H1 (cell line): ENCODE measurements around the gene USP49. TPM values are rescaled to one million over a fixed set of nuclear protein-coding genes. Genes with fewer than 3 reads are reported as not detected.

Experiments used
- KDM5A ChIP-seq: fragments of 200-600 bp; IDR thresholded peaks from 2 replicates; pipeline ENCODE4 v1.7.1; 2012; ENCODE audit warnings: mild to moderate bottlenecking, low read length, inconsistent platforms, mixed read lengths
- SAP30 ChIP-seq: fragments of 300-600 bp; sonication (generic); IDR thresholded peaks from 2 replicates; pipeline ENCODE4 v1.7.1; 2012; ENCODE audit warnings: low read length, moderate library complexity, mild to moderate bottlenecking, inconsistent platforms; ENCODE audit not compliant: insufficient read depth, insufficient replicate concordance
- YY1 ChIP-seq: IDR thresholded peaks from 2 replicates; pipeline ENCODE4 v1.6.1; 2011; ENCODE audit warnings: low read depth, mild to moderate bottlenecking, low read length
- polyA plus RNA-seq, 7 experiments: library from polyadenylated mRNA; depleted of rRNA in 3 of 7; stranded (reverse) in 5 of 7; unstranded in 2 of 7; fragments of >200 nt in 5 of 7; fragments of 200-250 nt in 2 of 7; gene quantifications; 1 replicate in 5 of 7; 2 replicates in 1 of 7; 4 replicates in 1 of 7; pipeline versions ENCODE4 v1.2.1 to v1.2.3, GENCODE V29; 2011 to 2013; ENCODE audit warnings: missing spikeins in 2 of 7, mixed read lengths in 2 of 7
- total RNA-seq: library from RNA; stranded (reverse); fragmentation: NEBNext Ultra II Directional; extraction: Animal tissue kit (Norgen Biotek cat#: 25700); gene quantifications from 2 replicates; pipeline ENCODE4 v1.2.1, GENCODE V29; 2021

Gene USP49
- total and polyA plus RNA-seq, 2 of the 8 experiments (the other 6 are each of a cell fraction or from before 2014, with no cell fraction given), result 6.9 to 24.4 TPM

DNA sequence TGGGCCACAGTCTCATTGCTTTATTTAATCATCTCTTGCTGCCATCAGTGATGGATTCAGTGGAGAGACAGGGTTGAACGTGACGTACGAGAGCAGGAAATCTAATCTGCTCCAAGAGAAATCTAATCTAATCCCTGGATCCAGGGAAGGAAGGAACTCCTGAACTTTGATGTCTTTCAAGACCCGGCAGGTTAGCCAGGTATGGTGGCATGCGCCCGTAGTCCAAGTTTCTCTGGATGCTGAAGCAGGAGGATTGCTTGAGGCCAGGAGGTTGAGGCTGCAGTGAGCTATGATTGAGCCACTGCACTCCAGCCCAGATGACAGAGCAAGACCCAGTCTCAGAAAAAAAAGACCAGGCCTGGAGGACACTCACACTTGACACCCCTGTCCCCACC lies 136.5 kb downstream of the USP49 start (continued):
- TF ChIP-seq SAP30 (no peak), YY1 (no peak), KDM5A (no peak)
- TF ChIP-seq, all 59 proteins: peak for 0
